Non-pigmented ciliary epithelial cell (primary cell): ENCODE results near the gene HBS1L.
"Not testable (repeated sequence)": the region's sequence is repeated elsewhere in the genome, so short reads cannot be mapped to it uniquely, and the experiment has no call there.

Experiments used
- DNase-seq: peaks from one replicate; pipeline ENCODE4 v3.0.0-alpha.2; 2010; ENCODE audit warnings: low read depth

HBS1L gene

DNA sequence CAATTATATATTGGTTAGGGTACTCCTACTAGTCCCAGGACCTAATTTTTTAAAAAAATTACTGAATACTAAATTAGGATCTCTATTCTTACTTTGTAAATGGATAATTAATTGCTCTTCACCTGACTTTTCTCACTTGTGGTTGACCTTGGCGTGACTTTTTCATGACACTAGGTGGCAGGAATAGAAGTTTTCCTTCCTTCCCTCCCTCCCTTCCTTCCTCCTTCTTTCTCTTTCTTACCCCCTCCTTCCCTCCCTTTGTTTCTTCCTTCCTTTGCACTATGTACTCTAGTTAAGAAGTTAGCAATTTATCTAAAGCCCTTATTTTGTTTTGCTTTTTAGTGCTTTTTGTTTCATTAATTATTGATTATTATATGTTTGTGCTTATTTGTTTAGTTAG is 20.4 kb upstream of the HBS1L start:
- DNase-seq = no peak

DNA sequence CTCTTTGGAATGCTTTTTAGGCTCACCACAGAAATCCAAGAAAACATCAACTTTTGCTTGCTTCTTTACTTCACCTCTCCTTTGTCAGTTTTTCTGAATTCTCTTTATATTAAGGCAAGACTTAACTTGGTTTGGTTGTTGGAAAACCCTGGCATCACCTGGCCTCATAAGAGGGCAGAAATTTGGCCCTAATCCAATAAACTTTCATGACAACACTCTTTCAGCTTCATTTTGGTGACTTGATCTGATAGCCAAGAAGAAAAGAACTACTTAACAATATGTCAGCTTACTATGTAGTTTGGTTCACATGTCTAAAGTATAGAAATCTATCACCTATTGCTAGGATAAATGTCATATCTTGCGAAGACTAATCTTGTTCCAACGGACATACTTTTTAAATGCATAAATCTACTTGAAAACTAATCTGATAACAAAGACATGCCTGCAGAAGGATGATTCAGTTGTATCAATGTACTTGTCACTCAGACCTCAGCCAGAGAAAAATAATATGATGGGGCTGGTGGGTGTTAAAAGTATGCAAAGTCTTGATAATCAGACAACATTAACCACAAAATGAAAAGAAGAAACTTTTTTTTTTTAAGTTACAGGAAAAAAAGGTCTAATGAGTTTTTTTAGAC is 19.3 kb upstream of the HBS1L start:
- DNase-seq = no peak

DNA sequence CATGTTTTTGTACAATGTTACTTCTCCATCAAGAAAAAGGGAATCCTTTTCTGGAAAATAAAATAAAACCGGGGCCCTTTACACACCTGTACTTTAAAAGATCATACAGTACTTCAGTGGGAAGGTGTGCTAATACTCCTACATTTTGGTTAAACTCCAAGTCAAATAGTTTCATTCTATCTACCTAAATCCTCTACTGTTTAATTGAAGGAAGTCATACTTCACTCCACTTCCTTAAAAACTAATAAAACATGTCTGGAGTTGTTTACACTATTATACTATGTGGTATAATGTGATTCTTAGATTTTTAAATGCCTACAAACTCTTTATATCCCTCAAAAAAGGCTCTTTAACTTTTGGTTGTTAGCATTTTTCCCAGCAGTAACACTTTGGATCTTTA is 18.6 kb upstream of the HBS1L start:
- no peak for DNase-seq

DNA sequence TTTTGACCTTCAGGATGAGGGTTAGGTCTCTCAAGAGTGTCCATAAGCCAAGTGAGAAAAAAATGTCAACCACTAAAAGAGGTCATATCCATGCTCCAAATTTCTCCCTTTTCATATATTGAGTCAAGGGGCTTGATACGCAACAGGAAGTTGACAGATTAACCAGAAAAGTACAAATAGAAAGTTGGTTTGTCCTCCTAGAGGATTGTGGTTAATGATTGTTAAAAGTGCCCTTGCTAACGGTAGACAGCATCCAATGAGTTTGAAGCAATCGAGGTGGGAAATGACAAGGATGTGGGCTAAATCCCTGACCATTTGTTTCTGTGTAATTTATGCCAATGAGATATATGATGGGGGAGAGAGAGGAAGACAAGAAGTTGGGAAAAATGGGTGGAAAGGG is 18.1 kb upstream of the HBS1L start:
- no peak for DNase-seq

DNA sequence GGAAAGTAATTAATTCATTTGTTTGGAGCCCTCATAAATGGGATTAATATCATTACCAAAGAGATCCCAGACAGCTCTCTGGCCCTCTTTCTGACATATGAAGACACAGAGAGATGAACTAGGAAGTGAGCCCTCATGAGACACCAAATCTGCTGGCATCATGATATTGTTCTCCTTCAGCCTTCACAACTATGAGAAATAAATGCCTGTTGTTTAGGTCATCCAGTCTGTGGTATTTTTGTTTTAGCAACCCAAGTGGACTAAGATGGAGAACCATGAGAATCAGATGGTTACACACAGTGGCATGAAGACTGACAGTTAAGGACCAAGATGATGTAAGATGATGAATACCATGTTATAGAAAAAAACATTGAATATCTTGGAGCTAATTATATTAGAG is 16.9 kb upstream of the HBS1L start:
- no peak for DNase-seq

DNA sequence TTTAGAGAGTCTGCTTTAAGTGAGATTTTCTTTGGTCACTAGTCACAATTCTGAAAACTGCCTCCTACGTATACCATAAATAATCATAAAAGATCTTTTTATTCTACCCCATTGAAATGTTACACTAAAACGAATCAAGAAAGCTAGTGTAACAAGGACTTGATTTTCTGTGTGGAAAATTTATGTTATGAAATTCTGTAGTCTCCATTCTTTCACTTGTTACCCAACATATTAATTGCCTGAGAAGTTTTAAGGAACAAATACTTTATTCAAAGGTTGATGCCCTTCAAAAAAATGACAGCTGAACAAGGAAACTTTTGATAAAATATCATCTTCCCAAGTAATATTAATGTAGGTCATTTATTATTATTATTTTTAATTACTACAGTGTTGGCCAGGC is 13.3 kb upstream of the HBS1L start:
- DNase-seq = no peak

DNA sequence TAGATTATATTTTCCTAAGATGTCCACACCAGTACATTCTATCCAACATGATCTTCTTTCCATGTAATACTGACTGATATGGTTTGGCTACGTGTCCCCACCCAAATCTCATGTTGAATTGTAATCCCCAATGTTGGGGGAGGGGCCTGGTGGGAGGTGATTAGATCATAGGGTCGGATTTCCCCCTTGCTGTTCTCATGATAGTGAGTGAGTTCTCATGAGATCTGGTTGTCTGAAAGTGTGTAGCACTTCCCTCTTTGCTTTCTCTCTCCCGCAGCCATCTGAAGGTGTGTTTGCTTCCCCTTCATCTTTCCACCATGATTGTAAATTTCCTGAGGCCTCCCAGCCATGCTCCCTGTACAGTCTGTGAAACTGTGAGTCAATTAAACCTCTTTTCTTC is 12.2 kb upstream of the HBS1L start:
- no peak for DNase-seq

DNA sequence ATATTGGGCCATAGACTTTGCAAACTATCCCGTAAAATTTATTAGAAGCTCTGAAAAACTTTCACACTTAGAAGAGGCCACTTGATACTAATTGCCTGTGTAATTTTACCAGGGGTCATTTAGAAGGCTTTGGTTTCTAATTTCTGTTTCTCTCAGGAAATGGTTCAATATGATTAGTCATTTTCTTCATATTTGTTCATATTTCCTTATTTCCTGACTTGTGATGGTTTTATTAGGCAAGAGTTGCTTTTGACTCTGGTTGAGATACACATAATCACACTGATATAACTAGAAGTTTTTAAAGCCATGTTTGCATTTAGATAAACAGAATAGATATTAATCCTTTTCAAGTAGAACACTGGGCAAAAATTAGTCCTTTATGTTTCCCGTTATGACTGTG is 11.8 kb upstream of the HBS1L start:
- no peak for DNase-seq

DNA sequence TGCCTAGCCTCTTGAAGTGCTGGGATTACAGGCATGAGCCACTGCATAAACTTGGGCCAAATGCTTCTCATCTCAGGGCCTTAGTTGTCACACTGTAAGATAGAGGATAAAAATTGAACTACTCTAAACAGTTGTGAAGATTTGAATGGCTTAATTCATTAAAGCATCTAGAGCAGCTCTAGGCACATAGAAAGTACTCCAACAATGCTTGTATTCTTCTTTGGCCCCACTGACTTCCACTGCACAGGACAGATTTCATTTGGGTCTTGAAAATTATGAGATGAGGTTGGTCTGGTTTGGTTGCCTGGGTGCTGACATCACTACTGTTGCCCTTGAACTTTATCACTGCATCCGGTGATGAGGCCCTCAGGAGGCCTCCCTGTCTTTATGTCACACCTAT is 10.0 kb upstream of the HBS1L start:
- no peak for DNase-seq

DNA sequence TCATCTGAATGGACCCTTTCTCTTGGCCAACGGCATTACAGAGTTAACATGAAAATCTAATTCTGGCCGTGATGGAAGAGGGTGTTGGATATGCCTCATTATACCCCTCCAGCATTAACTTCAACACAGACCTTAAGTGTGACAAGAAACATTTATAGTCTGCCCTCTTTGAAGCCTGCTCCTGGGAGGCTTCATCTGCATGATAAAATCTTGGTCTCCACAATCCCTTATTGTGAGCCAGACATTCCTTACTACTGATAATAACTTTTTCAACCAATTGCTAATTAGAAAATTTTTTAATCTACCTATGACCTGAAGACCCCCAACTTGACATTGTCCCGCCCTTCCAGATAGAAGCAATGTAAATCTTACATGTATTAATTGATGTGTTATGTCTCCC is 9.3 kb upstream of the HBS1L start:
- DNase-seq = no peak

DNA sequence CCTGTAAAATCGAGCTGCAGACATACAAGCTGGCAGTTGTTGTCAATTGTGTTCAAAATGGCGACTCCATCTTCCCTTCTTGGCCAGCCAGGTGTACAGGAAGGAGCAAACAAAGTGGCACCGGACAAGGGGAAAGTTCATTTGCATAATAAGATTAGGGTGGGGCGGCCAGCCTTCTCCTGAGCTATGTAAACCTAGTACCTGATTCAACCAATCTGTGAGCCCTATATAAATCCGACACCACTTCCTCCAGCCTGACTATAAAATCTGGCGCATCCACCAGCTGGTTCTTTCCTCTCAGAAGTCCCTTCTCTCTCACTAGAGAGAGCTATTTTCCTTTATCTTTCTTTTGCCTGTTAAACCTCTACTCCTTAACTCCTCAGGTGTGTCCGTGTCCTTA is 8.1 kb upstream of the HBS1L start:
- no peak for DNase-seq

DNA sequence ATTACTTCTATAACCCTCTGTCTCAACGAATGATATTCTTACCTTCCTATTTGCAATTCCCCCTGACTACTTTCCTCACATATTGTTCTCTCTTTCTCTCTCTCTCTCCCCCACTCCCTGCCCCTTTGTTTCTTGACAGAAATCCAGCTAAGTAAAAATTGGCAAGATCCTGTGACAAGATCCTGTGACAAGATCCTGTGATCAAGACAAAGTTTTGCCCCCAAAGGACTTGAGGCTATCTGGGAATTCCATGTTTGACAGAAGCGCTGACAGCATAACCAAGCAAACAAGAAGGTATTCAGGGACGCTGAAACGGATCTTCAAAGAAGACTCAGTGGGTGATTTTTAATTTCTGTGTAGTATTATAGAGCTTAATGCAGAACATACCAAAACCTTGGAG is 5.5 kb upstream of the HBS1L start:
- no peak for DNase-seq

DNA sequence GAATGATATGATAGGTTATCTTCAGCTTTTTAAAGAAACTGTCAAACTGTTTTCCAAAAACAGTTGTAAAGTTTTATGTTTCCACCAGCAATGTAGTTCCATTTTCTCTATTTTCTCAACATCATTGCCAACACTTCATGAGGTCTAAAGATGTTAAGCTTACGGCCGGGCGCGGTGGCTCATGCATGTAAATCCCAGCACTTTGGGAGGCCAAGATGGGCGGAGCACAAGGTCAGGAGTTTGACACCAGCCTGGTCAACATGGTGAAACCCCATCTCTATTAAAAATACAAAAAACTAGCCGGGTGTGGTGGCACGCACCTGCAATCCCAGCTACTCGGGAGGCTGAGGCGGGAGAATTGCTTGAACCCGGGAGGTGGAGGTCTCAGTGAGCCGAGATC is 3.7 kb upstream of the HBS1L start:
- DNase-seq = not testable (repeated sequence)

DNA sequence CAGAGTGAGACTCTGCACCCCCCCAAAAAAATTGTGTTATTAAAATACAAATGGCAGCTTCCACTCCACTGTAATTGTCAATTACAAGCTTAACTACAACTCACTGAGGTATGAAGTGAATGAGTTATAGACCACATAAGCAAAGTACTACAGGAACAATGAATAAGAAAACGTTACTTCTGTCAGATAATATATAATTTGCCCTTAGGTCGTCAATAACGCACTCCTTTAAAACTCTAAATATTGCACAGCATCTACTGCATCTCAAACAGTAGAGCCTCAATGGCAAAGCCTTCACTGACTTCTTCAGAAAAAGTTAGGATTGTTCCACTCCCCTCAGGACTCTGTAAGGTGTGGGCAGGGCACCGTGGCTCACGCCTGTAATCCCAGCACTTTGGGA is 2.0 kb upstream of the HBS1L start:
- DNase-seq = no peak

DNA sequence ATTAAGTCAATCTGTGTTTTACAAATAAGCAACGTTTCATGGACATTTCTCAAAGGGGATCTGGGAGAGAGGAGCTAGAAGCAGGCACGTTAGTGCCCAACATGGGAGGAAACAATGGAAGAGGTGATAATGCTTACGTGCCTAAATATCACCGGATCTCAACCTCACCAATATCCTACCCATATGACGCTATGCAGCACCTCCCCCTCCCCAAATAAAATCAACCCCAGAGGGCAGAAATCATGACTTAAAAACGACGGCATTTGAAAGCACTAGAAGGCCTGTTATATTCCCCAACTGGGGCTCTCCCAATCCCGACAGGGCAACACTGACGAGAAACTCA is 425 bp downstream of the HBS1L start:
- DNase-seq = no peak

DNA sequence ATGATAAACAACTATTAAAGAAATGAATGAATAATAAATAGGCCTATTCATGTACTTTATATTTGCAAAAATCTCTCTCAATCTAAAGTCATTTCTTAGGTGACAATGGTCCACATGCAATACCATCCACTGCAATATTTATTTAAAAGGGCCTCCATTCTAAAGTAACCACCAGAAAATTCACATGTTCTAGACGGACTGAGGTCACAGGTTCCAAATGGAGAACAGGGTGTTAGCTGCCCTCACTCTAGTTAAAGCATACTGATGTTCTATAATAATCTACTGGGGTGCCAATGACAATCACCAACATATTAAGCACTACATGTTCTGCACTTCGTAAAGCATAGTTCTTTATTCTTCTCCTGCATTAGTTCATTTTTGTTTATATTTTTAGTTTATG is 1.2 kb downstream of the HBS1L start:
- no peak for DNase-seq

DNA sequence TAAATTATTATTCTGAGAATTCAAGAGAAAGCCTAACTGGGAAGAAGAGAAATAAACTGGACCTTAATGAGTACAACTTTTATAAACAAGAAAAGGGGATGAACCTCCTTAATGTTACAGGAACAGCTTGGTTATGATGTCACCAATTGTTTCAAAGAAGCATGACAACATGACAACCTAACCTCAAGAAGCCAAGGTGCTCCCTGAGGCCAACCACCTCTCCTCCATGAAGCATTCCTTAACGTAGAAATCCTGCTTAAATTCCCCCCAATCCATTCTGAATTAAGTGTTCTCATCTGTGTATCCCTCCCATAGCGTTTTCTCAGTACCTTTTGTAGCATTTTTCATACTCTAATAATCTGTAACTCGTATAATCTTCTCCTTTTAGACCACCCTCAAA is 1.7 kb downstream of the HBS1L start:
- no peak for DNase-seq

DNA sequence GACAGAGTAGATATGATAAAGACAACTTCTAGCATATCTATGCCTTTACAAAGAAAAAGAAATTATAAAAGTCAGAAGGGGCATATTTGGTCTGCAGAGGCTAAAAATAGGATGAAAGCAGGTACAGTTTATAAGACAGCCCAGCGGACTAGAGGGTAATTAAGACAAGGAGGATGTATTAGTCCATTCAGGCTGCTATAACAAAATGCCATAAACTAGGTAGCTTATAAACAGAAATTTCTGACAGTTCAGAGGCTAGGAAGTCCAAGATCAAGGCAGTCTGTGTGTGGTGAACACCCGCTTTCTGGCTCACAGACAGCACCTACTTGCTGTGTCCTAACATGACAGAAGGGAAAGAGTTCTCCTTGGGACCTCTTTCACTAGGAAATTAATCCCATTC is 5.7 kb downstream of the HBS1L start:
- no peak for DNase-seq

DNA sequence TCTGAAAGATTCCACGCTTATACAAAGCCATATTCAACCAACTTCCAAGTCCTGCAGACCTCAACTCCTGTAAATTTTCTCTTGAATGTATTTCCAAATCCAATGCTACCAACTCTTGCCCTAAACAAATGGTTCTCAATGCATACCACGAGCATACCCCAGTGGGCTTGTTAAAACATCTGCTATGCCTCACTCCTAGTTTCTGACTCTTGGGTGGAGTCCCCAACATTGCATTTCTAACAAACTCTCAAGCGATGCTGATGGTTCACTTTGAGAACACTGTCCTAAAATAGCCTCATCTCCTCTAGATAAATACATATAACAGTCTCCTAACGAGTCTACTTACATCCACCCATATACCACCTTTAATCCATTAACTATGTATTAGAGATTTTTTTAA is 7.3 kb downstream of the HBS1L start:
- no peak for DNase-seq

DNA sequence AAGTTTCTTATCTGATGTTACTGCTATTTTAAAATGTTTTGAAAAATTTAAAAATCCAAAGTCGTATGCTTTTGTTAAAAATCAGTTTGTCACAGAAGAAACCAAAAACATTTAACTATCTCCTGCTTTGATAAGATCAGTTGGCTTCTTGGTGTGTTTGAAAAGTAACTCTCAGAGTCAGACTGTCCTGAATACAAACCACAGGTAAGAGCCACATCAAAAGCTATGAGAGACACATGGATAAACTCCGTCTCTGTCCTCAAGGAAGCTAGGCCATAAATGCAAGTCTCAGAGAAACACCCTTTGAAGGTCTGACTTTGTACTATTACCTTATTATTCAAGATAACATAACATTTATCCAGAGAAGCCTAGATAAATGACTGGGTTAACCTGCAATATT is 7.7 kb downstream of the HBS1L start:
- DNase-seq = no peak

DNA sequence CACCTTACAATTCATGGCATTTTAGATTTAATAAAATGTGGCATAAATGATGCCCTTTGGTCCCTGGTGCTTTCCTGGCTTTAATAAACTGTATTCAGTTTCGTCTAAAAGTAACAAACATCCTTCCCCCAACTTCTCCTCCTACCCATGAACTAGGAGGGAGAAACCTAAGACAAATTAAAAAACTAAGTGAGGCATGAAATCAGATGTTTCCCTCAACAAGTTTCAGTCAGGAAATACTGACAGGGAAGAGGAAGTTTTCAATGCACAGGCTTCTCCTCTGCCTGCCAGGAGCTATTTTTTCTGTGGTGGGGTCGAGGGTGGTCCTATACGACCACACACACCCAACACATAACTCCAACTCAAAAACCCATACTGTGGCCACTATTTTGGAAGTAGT is 10.0 kb downstream of the HBS1L start:
- DNase-seq = no peak

DNA sequence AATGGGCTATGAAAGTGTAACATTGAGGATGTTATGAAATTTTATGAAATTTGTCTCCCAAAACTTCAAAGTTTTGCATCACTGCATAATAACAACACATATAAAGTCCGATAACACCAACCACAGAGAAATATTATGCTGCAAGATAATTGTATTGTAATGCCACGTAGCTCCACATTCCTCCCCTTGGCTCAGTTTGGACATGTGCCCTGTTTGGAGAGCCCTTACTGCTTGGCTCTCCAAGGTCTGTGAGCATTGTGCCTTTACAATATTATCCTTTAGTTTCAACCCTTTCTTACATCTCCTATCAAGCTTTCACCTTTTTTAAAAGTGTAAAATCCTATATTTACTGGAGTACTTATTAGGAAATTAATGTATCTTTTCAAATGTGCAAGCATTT is 10.8 kb downstream of the HBS1L start:
- no peak for DNase-seq

DNA sequence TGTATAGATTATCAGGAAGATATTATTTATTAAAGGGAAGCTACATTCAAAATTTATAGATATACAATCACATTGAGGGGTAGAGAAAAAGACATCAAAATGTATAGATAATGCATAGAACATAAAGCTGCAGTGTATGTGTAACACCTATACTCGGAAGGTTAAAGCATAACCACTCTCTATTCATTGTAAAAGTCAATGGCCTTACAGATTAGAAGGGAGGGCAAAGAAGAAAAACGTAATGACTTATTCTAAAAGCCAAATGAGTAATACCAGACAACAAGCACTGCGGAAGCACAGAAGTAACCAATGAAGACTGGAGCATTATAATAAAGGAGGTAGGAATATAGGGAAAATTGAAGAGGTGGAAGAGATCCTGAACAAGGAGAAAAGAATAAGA is 11.3 kb downstream of the HBS1L start:
- DNase-seq = no peak

DNA sequence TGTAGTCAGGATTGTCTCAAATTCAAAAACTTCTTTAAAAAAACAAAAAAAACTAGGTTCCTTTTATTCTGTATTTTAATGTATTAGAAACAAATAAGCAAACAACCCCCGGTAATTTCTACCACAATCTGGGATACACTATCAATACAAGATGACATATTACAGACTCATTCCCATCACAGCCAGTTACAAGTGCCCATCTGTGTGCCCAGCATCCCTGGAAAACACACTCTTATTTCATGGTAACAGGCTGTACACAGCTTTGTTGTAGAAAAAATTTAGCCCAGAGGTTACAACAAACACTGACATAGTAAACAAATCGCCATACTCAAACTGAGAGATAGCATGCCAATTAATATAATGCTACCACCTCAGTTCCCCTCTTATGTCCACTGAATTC is 16.3 kb downstream of the HBS1L start:
- no peak for DNase-seq

DNA sequence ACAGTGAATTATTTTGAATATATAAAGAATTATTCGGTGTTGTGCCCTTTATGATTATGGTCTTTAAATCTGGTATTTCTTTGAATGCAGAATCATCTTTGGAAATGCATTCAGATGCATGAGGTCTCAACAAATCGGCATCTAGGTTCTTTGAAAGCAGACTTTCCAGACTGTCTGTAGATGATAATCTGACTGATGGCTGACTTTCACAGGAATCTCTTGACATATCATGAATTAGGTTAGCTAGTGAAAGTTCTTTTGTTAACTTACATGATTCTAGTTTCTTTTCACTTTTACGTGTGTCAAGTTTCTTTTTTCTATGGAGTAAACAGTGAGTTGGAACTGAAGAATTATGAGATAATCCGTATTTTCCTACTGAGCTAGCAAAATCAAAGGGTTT is 17.1 kb downstream of the HBS1L start:
- no peak for DNase-seq
